ENCODE results near the gene KMT2C.
"Not testable (repeated sequence)": the region's sequence is repeated elsewhere in the genome, so short reads cannot be mapped to it uniquely, and the experiment has no call there.

Gene KMT2C

DNA sequence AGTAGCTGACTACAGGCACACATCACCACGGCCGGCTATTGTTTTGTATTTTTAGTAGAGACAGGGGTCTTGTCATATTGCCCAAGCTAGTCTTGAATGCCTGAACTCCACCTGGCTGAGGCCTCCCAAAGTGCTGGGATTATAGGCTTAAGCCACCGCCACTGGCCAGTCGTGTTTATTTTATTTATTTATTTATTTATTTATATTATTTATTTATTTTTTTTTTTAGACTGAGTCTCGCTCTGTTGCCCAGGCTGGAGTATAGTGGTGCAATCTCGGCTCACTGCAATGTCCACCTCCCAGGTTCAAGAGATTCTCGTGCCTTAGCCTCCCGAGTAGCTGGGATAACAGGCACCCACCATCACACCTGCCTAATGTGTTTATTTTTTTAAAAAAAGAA is 6.0 kb upstream of the KMT2C start:
- not testable (repeated sequence) for H3K4me1 ChIP-seq (ENCODE audit: control insufficient read depth, insufficient read depth, low read length, poor library complexity, severe bottlenecking); H3K36me3 ChIP-seq (ENCODE audit: control insufficient read depth, insufficient read depth, low read length); H3K4me3 ChIP-seq (ENCODE audit: extremely low read depth, insufficient read depth, low read length, poor library complexity, severe bottlenecking); H3K9me3 ChIP-seq (ENCODE audit: control insufficient read depth, low read length); H3K27ac ChIP-seq (ENCODE audit: low read depth, low read length, severe bottlenecking)
- 100% methylated on average over 2 of the region's 8 CpGs; no CpG with 5 or more reads in 1 of the 2 experiments for WGBS, 2 experiments (ENCODE audit: insufficient coverage in 2 of 2)

- H3K4me1 ChIP-seq (ENCODE audit: control insufficient read depth, insufficient read depth, low read length, poor library complexity, severe bottlenecking); H3K9me3 ChIP-seq (ENCODE audit: control insufficient read depth, low read length); H3K4me3 ChIP-seq (ENCODE audit: extremely low read depth, insufficient read depth, low read length, poor library complexity, severe bottlenecking); H3K27ac ChIP-seq (ENCODE audit: low read depth, low read length, severe bottlenecking); H3K36me3 ChIP-seq (ENCODE audit: control insufficient read depth, insufficient read depth, low read length): not testable (repeated sequence)
- WGBS, 2 experiments (ENCODE audit: insufficient coverage in 2 of 2) = 77 to 86% methylated on average over 4 of the region's 7 CpGs
Measured at GRCh38 chr7:152441168-152441567, 5.4 kb upstream of the KMT2C start.

GRCh38 chr7:152438017-152438416 is 2.2 kb upstream of the KMT2C start:
- 33 to 43% methylated on average over 1 of the region's 4 CpGs for WGBS, 2 experiments (ENCODE audit: insufficient coverage in 2 of 2)
- not testable (repeated sequence) for H3K4me1 ChIP-seq (ENCODE audit: control insufficient read depth, insufficient read depth, low read length, poor library complexity, severe bottlenecking); H3K27ac ChIP-seq (ENCODE audit: low read depth, low read length, severe bottlenecking); H3K4me3 ChIP-seq (ENCODE audit: extremely low read depth, insufficient read depth, low read length, poor library complexity, severe bottlenecking); H3K36me3 ChIP-seq (ENCODE audit: control insufficient read depth, insufficient read depth, low read length); H3K9me3 ChIP-seq (ENCODE audit: control insufficient read depth, low read length)

GRCh38 chr7:152436931-152437575 is 1.2 kb upstream of the KMT2C start:
- peak overlapping the region; percentile 62 for H3K27ac ChIP-seq (ENCODE audit: low read depth, low read length, severe bottlenecking)
- H3K4me1 ChIP-seq (ENCODE audit: control insufficient read depth, insufficient read depth, low read length, poor library complexity, severe bottlenecking); H3K36me3 ChIP-seq (ENCODE audit: control insufficient read depth, insufficient read depth, low read length); H3K9me3 ChIP-seq (ENCODE audit: control insufficient read depth, low read length): not testable (repeated sequence)
- peak overlapping the region; percentile 43 for H3K4me3 ChIP-seq (ENCODE audit: extremely low read depth, insufficient read depth, low read length, poor library complexity, severe bottlenecking)
- 0 to 80% methylated on average over 1 to 6 of the region's 22 CpGs for WGBS, 2 experiments (ENCODE audit: insufficient coverage in 2 of 2)

DNA sequence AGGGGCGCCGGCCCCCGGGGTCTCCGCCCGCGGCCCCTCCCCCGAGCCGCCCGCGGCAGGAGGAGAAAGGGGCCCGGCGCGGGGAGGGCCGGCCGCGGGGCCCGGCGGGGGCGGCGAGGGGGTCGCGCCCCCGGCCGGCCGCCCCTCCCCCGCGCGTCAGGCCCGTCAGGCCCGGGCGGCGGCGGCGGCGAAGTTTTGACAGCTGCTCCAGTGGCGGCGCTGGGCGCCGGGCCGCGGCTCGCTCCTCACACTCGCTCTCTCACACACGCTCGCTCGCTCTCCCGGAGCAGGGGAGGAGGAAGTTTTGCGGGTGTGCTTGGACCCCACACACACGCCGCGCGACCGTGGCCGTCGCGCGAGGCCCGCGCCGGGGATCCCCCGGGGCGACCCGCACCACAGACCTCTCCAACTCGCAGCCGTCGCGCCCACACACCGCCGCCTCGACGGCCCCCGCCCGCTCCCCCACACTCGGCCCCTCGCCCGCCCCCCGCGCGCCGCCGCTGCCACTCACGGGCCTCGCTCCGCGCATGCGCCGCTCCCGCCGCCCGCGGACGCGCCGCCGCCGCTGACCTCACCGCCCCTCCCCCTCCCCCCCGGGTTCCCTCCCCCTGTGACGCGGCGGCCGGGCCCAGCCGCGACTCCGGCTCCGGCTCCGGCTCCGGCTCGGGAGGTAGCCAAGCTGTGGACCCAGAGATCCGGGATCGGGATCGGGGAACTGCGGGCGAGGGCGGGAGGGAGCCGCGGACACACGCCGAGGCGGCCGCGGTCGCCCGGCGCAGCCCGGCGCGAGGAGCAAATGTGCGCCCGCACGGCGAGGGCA is 518 bp upstream of the KMT2C start:
- WGBS, 2 experiments (ENCODE audit: insufficient coverage in 2 of 2) = 0% methylated on average over 46 to 48 of the region's 132 CpGs

DNA sequence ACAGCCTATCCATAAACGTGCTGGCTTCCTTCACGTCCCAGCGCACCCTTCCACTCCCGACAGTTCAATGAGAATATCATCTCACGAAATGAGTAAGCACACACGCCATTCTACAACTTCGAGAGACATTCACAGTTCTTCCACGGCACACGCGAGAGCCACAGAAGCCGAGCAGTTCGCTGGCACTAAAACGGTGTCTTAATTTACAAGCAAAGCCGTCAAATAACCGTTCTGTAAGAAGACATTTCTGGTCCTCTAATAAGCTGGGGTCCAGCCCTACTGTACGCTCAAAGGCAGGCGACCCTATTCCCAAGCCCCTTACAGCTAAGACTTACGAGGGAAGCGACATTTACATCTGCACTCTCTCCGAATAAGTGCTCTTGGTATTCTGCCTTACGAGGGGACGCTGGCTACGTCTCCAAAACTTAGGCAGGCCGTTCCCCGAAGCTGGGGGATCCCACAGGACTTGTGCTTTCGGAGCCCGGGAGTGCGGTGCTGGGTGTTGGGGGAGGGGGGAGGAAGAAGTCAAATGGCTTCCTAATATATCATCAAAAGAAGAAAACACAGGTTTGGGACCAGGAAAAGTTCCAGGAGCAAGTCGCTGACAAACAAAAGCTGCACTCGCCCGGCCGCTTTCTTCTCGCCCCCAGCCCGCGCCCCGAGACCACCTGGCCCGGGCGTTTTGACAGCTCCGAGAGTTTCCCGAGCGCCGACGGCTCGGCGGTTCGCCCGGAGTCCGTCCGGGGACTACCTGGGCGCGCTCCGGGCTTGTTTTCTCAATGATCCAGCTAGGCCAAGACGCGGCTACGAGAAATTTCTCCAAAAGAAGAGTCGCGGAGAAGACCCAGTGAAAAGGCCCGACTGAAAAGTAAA is 1.1 kb downstream of the KMT2C start:
- not testable (repeated sequence) for H3K36me3 ChIP-seq (ENCODE audit: control insufficient read depth, insufficient read depth, low read length); H3K9me3 ChIP-seq (ENCODE audit: control insufficient read depth, low read length); H3K4me1 ChIP-seq (ENCODE audit: control insufficient read depth, insufficient read depth, low read length, poor library complexity, severe bottlenecking)
- WGBS, 2 experiments (ENCODE audit: insufficient coverage in 2 of 2) = 0 to 1% methylated on average over 47 to 51 of the region's 58 CpGs
- Histone ChIP-seq H3K4me3 (ENCODE audit: extremely low read depth, insufficient read depth, low read length, poor library complexity, severe bottlenecking) (peak overlapping the region; percentile 62), H3K27ac (ENCODE audit: low read depth, low read length, severe bottlenecking) (peak overlapping the region; percentile 39)

More for the DNA sequence above, 518 bp upstream of the KMT2C start:
- H3K4me3 ChIP-seq (ENCODE audit: extremely low read depth, insufficient read depth, low read length, poor library complexity, severe bottlenecking) = peak overlapping the region; percentile 43
- no peaks in the 10 kb centered on the region for H3K36me3 ChIP-seq (ENCODE audit: control insufficient read depth, insufficient read depth, low read length)
- H3K27ac ChIP-seq (ENCODE audit: low read depth, low read length, severe bottlenecking) = peak overlapping the region; percentile 92
- H3K4me1 ChIP-seq (ENCODE audit: control insufficient read depth, insufficient read depth, low read length, poor library complexity, severe bottlenecking) = no peaks in the 10 kb centered on the region
- H3K9me3 ChIP-seq (ENCODE audit: control insufficient read depth, low read length) = no peaks in the 10 kb centered on the region

- 33 to 76% methylated on average over 3 to 12 of the region's 15 CpGs for WGBS, 2 experiments (ENCODE audit: insufficient coverage in 2 of 2)
- H3K9me3 ChIP-seq (ENCODE audit: control insufficient read depth, low read length); H3K4me1 ChIP-seq (ENCODE audit: control insufficient read depth, insufficient read depth, low read length, poor library complexity, severe bottlenecking); H3K27ac ChIP-seq (ENCODE audit: low read depth, low read length, severe bottlenecking); H3K36me3 ChIP-seq (ENCODE audit: control insufficient read depth, insufficient read depth, low read length): not testable (repeated sequence)
- H3K4me3 ChIP-seq (ENCODE audit: extremely low read depth, insufficient read depth, low read length, poor library complexity, severe bottlenecking) = peak overlapping the region; percentile 62
Measured at GRCh38 chr7:152433721-152434490, 1.9 kb downstream of the KMT2C start.

- H3K27ac ChIP-seq (ENCODE audit: low read depth, low read length, severe bottlenecking); H3K4me1 ChIP-seq (ENCODE audit: control insufficient read depth, insufficient read depth, low read length, poor library complexity, severe bottlenecking); H3K4me3 ChIP-seq (ENCODE audit: extremely low read depth, insufficient read depth, low read length, poor library complexity, severe bottlenecking); H3K9me3 ChIP-seq (ENCODE audit: control insufficient read depth, low read length); H3K36me3 ChIP-seq (ENCODE audit: control insufficient read depth, insufficient read depth, low read length): not testable (repeated sequence)
- whole genome bisulfite sequencing, 2 experiments (ENCODE audit: insufficient coverage in 2 of 2) = 92 to 100% methylated on average over 3 to 9 of the region's 10 CpGs
Measured at GRCh38 chr7:152432735-152433134, 3.1 kb downstream of the KMT2C start.

DNA sequence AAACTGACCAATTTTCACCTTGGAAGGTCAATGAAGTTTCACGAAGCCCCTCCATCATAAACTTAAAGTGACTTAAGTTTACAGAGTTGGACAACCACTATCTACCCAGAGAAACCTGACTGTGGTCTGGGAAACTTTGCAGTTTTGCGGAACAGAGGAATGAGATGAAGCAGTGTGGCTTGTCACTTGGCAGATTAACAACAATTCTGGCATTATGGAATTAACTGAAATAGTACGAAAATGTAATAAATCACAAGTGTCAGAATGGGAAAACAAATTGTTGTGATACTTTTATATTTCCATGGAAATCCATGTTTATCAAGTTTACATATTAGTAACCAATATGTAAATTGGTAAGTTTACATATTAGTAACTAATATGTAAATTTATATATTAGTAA is 4.9 kb downstream of the KMT2C start:
- H3K36me3 ChIP-seq (ENCODE audit: control insufficient read depth, insufficient read depth, low read length) = no peaks in the 10 kb centered on the region
- WGBS, 2 experiments (ENCODE audit: insufficient coverage in 2 of 2) = 100% methylated on average over 1 of the region's 3 CpGs; no CpG with 5 or more reads in 1 of the 2 experiments
- no peak overlapping the region for H3K27ac ChIP-seq (ENCODE audit: low read depth, low read length, severe bottlenecking)

GRCh38 chr7:152430118-152430517 is 5.7 kb downstream of the KMT2C start:
- not testable (repeated sequence) for H3K4me1 ChIP-seq (ENCODE audit: control insufficient read depth, insufficient read depth, low read length, poor library complexity, severe bottlenecking); H3K27ac ChIP-seq (ENCODE audit: low read depth, low read length, severe bottlenecking); H3K4me3 ChIP-seq (ENCODE audit: extremely low read depth, insufficient read depth, low read length, poor library complexity, severe bottlenecking); H3K36me3 ChIP-seq (ENCODE audit: control insufficient read depth, insufficient read depth, low read length); H3K9me3 ChIP-seq (ENCODE audit: control insufficient read depth, low read length)
- no CpG with 5 or more reads among the region's 5 CpGs for WGBS, 2 experiments (ENCODE audit: insufficient coverage in 2 of 2)

More for the DNA sequence above, 4.9 kb downstream of the KMT2C start:
- Histone ChIP-seq H3K4me1 (ENCODE audit: control insufficient read depth, insufficient read depth, low read length, poor library complexity, severe bottlenecking) (no peaks in the 10 kb centered on the region), H3K4me3 (ENCODE audit: extremely low read depth, insufficient read depth, low read length, poor library complexity, severe bottlenecking) (no peak overlapping the region), H3K9me3 (ENCODE audit: control insufficient read depth, low read length) (no peaks in the 10 kb centered on the region)

All from mesodermal cell (in vitro differentiated cells).